Smooth muscle cell (in vitro differentiated cells): ENCODE data around the gene SGK1. TPM values are rescaled to one million over a fixed set of nuclear protein-coding genes. Genes with fewer than 3 reads are reported as not detected.
"Not testable (repeated sequence)": the region's sequence is repeated elsewhere in the genome, so short reads cannot be mapped to it uniquely, and the experiment has no call there.

Experiments
- DNase-seq: peaks from one replicate; lab custom pipeline; 2025; ENCODE audit not compliant: unreplicated experiment; lab: John Stamatoyannopoulos, UW
- H2AFZ ChIP-seq: fragments of 200-600 bp; sonication (generic); 2 replicates; pipeline ENCODE4 v1.6.0; 2016; ENCODE audit warnings: antibody characterized with exemption, low read depth, mild to moderate bottlenecking
- H3F3A ChIP-seq: fragments of 200-600 bp; sonication (generic); 2 replicates; pipeline ENCODE4 v1.6.0; 2017; ENCODE audit warnings: antibody characterized with exemption, low read depth
- H3K27ac ChIP-seq: fragments of 200-600 bp; sonication (generic); 2 replicates; pipeline ENCODE4 v1.5.1; 2016; ENCODE audit warnings: low read depth, mild to moderate bottlenecking
- H3K27me3 ChIP-seq: fragments of 200-600 bp; sonication (generic); 2 replicates; pipeline ENCODE4 v1.6.1; 2016; ENCODE audit warnings: low read depth, mild to moderate bottlenecking
- H3K36me3 ChIP-seq: fragments of 200-600 bp; sonication (generic); 2 replicates; pipeline ENCODE4 v1.5.1; 2016; ENCODE audit warnings: low read depth
- H3K4me1 ChIP-seq: fragments of 200-600 bp; sonication (generic); 2 replicates; pipeline ENCODE4 v1.5.1; 2016; ENCODE audit warnings: low read depth
- H3K4me2 ChIP-seq: fragments of 200-600 bp; sonication (generic); 2 replicates; pipeline ENCODE4 v1.6.0; 2016; ENCODE audit warnings: mild to moderate bottlenecking
- H3K4me3 ChIP-seq: fragments of 200-600 bp; sonication (generic); 2 replicates; pipeline ENCODE4 v1.5.1; 2016; ENCODE audit warnings: mild to moderate bottlenecking
- H3K79me2 ChIP-seq: fragments of 200-600 bp; sonication (generic); 2 replicates; pipeline ENCODE4 v1.6.0; 2016; ENCODE audit warnings: low read depth, mild to moderate bottlenecking
- H3K9ac ChIP-seq: fragments of 200-600 bp; sonication (generic); 2 replicates; pipeline ENCODE4 v1.6.0; 2016; ENCODE audit warnings: low read depth
- H3K9me3 ChIP-seq: fragments of 200-600 bp; sonication (generic); replicated peaks from 2 replicates; pipeline ENCODE4 v1.5.1; 2016; ENCODE audit warnings: low read depth
- H4K20me1 ChIP-seq: fragments of 200-600 bp; sonication (generic); 2 replicates; pipeline ENCODE4 v1.6.0; 2016; ENCODE audit warnings: low read depth
- WGBS: methylation state at CpG from one replicate; pipeline ENCODE4 v1.1.7; 2016; ENCODE audit warnings: low lambda C conversion rate; 5-methylcytosine and 5-hydroxymethylcytosine counted together
- polyA plus RNA-seq: library from polyadenylated mRNA; unstranded; fragments of >200 nt; fragmentation: Nextera tagmentation; extraction: Ambion mirVana; gene quantifications from 2 replicates; pipeline ENCODE4 v1.2.1, GENCODE V29; 2016
- total RNA-seq: library from RNA; depleted of rRNA; stranded (reverse); fragments of >200 nt; gene quantifications from 2 replicates; pipeline ENCODE4 v1.2.3, GENCODE V29; 2014
- TF ChIP-seq, protein P1 (sequence below): fragments of 200-600 bp; sonication (generic); IDR thresholded peaks from 2 replicates; pipeline ENCODE4 v1.5.1; 2017; ENCODE audit warnings: borderline replicate concordance, mild to moderate bottlenecking, antibody characterized with exemption; ENCODE audit not compliant: insufficient read depth, poor library complexity, severe bottlenecking

Gene SGK1
- total and polyA plus RNA-seq, 2 experiments from 2014 or later, result 18.9 to 109 TPM

- Histone ChIP-seq H3F3A (no peaks in the 10 kb centered on the region), H3K36me3 (no peaks in the 10 kb centered on the region), H3K9me3 (no peaks in the 10 kb centered on the region), H3K4me2 (no peak overlapping the region), H3K27me3 (no peaks in the 10 kb centered on the region), H3K4me1 (no peaks in the 10 kb centered on the region), H2AFZ (no peak overlapping the region), H3K79me2 (no peaks in the 10 kb centered on the region), H4K20me1 (no peaks in the 10 kb centered on the region), H3K4me3 (no peak overlapping the region), H3K27ac (no peak overlapping the region), H3K9ac (no peak overlapping the region)
- TF ChIP-seq, protein P1, sequence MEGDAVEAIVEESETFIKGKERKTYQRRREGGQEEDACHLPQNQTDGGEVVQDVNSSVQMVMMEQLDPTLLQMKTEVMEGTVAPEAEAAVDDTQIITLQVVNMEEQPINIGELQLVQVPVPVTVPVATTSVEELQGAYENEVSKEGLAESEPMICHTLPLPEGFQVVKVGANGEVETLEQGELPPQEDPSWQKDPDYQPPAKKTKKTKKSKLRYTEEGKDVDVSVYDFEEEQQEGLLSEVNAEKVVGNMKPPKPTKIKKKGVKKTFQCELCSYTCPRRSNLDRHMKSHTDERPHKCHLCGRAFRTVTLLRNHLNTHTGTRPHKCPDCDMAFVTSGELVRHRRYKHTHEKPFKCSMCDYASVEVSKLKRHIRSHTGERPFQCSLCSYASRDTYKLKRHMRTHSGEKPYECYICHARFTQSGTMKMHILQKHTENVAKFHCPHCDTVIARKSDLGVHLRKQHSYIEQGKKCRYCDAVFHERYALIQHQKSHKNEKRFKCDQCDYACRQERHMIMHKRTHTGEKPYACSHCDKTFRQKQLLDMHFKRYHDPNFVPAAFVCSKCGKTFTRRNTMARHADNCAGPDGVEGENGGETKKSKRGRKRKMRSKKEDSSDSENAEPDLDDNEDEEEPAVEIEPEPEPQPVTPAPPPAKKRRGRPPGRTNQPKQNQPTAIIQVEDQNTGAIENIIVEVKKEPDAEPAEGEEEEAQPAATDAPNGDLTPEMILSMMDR, result no peak
- no peak for DNase-seq
- WGBS, result 99% methylated on average over 3 of the region's 3 CpGs
Observed at GRCh38 chr6:134211297-134211696, 106.6 kb downstream of the SGK1 start.

DNA sequence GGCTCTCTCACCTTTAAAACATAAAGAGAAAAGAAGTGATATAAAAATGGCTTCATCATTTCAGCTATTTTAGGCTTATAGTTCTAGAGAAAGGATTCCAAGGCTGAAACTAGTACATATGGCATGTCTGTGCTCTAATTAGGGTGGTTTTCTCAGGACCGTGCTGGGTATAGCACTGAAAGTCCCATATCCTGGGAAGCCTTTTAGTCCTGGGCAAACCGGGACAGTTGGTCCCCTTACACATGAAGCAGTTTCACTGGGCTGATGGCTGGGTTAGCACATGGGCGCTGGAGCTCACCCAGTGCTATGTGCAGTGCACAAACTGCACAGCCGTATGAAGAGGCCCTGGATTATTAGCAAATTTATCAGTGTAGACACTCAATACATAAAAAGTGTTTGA, 110.5 kb downstream of the SGK1 start:
- no peaks in the 10 kb centered on the region for H3K9me3 ChIP-seq
- TF ChIP-seq, protein P1, result no peak
- no peaks in the 10 kb centered on the region for H4K20me1 ChIP-seq
- DNase-seq, result no peak
- no peak overlapping the region for H2AFZ ChIP-seq
- no peak overlapping the region for H3K4me3 ChIP-seq
- no peaks in the 10 kb centered on the region for H3K36me3 ChIP-seq
- WGBS, result 95% methylated on average over 4 of the region's 4 CpGs
- no peaks in the 10 kb centered on the region for H3K79me2 ChIP-seq
- H3K4me1 ChIP-seq, result no peaks in the 10 kb centered on the region
- no peaks in the 10 kb centered on the region for H3F3A ChIP-seq
- no peak overlapping the region for H3K4me2 ChIP-seq
- H3K27ac ChIP-seq, result no peak overlapping the region
- no peak overlapping the region for H3K9ac ChIP-seq
- no peaks in the 10 kb centered on the region for H3K27me3 ChIP-seq

- TF ChIP-seq, protein P1, result no peak
- Histone ChIP-seq H2AFZ (no peak overlapping the region), H3K36me3 (no peaks in the 10 kb centered on the region), H3K9me3 (no peaks in the 10 kb centered on the region), H3K27me3 (no peaks in the 10 kb centered on the region), H3K4me3 (no peak overlapping the region), H3F3A (no peaks in the 10 kb centered on the region), H3K4me2 (no peak overlapping the region), H3K9ac (no peak overlapping the region), H4K20me1 (no peaks in the 10 kb centered on the region), H3K79me2 (no peaks in the 10 kb centered on the region), H3K4me1 (no peaks in the 10 kb centered on the region), H3K27ac (no peak overlapping the region)
- WGBS, result 92% methylated on average over 4 of the region's 4 CpGs
- DNase-seq, result no peak
Observed at GRCh38 chr6:134205366-134205765, 112.5 kb downstream of the SGK1 start.

DNA sequence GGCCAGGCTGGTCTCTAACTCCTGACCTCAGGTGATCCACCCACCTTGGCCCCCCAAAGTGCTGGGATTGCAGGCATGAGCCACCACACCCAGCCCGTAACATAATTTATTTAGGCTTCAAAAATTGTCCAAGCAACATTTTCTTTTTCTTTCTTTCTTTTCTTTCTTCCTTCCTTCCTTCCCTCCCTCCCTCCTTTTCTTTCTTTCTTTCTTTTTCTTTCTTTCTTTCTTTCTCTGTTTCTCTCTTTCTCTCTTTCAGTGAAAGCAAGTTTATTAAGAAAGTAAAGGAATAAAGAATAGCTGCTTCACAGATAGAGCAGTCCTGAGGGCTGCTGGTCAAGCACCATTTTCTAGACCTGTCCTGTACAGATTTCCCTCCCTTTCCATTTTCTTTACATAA, 113.2 kb downstream of the SGK1 start:
- not testable (repeated sequence) for H3K4me3 ChIP-seq, H3K27ac ChIP-seq, H3K4me1 ChIP-seq, H2AFZ ChIP-seq, DNase-seq, H3K9me3 ChIP-seq, H3K9ac ChIP-seq, H3K79me2 ChIP-seq, H4K20me1 ChIP-seq, H3F3A ChIP-seq, H3K4me2 ChIP-seq, H3K27me3 ChIP-seq, H3K36me3 ChIP-seq
- WGBS, result 94% methylated on average over 1 of the region's 1 CpG
